Stomach smooth muscle (tissue), 2 donors: ENCODE results near the gene UBAP2.
"Not testable (repeated sequence)": the region's sequence is repeated elsewhere in the genome, so short reads cannot be mapped to it uniquely, and the experiment has no call there.

Experiments
- H3K27ac ChIP-seq: one replicate; pipeline ENCODE4 v1.7.0; 2013; ENCODE audit warnings: mild to moderate bottlenecking, low read length, inconsistent platforms
- H3K27me3 ChIP-seq, 2 donors: one replicate each; pipeline ENCODE4 v1.7.0; 2013; ENCODE audit warnings: low read length in 2 of 2; ENCODE audit not compliant: insufficient read depth in 2 of 2, control insufficient read depth in 1 of 2
- H3K36me3 ChIP-seq, 2 donors: one replicate each; pipeline ENCODE4 v1.7.0; 2013; ENCODE audit warnings: low read length in 2 of 2; ENCODE audit not compliant: control insufficient read depth in 2 of 2, insufficient read depth in 2 of 2
- H3K4me1 ChIP-seq: one replicate; pipeline ENCODE4 v1.7.0; 2013; ENCODE audit warnings: low read length; ENCODE audit not compliant: control insufficient read depth, insufficient read depth
- H3K4me3 ChIP-seq, 2 donors: one replicate each; pipeline ENCODE4 v1.7.0; 2013; ENCODE audit warnings: low read length in 2 of 2
- H3K9ac ChIP-seq, 2 donors: one replicate each; pipeline ENCODE4 v1.7.0; 2013; ENCODE audit warnings: low read length in 2 of 2, mild to moderate bottlenecking in 1 of 2
- H3K9me3 ChIP-seq, 2 donors: one replicate each; pipeline ENCODE4 v1.7.0; 2013; ENCODE audit warnings: low read length in 2 of 2; ENCODE audit not compliant: control insufficient read depth in 2 of 2
- donor health status: healthy.
- donor health status: Pancreatic carcinoma.

UBAP2 gene

GRCh38 chr9:34046784-34047379 is 1.8 kb downstream of the UBAP2 start:
- no peaks in the 10 kb centered on the region for H3K36me3 ChIP-seq
- H3K9ac ChIP-seq = no peak overlapping the region
- peaks cover 18% of the 10 kb centered on the region for H3K4me1 ChIP-seq
- no peaks in the 10 kb centered on the region for H3K9me3 ChIP-seq
- no peak overlapping the region for H3K27ac ChIP-seq
- no peaks in the 10 kb centered on the region for H3K27me3 ChIP-seq
- peak overlapping the region in 1 of 2 donors; percentile 22 for H3K4me3 ChIP-seq

DNA sequence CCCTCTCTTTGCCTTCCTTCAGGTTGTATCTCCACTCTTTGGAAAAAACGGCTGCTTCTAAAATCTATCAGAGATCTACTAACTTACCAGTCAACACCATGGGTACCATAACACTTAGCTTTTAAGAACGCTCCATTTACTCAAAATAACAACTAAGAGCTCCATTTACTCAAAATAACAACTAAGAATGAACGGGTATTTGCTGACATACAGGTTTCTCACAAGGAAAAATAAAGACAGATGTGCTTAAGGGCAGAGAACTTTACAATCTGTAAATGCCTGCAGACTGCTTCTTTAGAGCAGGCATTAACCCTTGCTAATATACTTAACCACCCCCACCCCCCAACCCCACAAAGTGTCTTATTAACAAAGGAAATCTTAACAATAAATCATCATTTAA is 2.8 kb downstream of the UBAP2 start:
- Histone ChIP-seq H3K4me3 (no peak overlapping the region), H3K9ac (no peak overlapping the region), H3K4me1 (peaks cover 18% of the 10 kb centered on the region), H3K27ac (no peak overlapping the region), H3K27me3 (no peaks in the 10 kb centered on the region), H3K9me3 (no peaks in the 10 kb centered on the region), H3K36me3 (no peaks in the 10 kb centered on the region)

DNA sequence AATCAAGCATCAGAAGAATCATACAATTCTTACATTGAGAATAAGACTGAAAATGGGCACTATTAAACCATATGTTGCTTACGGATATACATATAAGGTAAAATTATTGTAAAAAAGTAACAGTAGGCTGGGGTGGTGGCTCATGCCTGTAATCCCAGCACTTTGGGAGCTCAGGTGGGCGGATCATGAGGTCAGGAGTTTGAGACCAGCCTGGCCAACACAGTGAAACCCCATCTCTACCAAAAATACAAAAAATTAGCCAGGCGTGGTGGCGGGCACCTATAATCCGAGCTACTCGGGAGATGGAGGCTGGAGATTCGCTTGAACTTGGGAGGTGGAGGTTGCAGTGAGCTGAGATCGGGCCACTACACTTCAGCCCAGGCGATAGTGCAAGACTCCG is 6.6 kb downstream of the UBAP2 start:
- not testable (repeated sequence) for H3K9ac ChIP-seq, H3K4me3 ChIP-seq, H3K27me3 ChIP-seq, H3K9me3 ChIP-seq, H3K4me1 ChIP-seq, H3K36me3 ChIP-seq, H3K27ac ChIP-seq

DNA sequence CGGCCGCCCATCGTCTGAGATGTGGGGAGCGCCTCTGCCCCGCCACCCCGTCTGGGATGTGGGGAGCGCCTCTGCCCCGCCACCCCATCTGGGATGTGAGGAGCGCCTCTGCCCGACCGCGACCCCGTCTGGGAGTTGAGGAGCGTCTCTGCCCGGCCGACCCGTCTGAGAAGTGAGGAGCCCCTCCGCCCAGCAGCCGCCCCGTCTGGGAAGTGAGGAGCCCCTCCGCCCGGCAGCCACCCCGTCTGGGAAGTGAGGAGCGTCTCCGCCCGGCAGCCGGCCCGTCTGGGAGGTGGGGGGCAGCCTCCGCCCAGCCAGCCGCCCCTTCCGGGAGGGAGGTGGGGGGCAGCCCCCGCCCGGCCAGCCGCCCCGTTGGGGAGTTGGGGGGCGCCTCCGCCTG is 9.8 kb downstream of the UBAP2 start:
- not testable (repeated sequence) for H3K36me3 ChIP-seq, H3K27ac ChIP-seq, H3K27me3 ChIP-seq, H3K4me1 ChIP-seq, H3K9me3 ChIP-seq, H3K4me3 ChIP-seq, H3K9ac ChIP-seq

DNA sequence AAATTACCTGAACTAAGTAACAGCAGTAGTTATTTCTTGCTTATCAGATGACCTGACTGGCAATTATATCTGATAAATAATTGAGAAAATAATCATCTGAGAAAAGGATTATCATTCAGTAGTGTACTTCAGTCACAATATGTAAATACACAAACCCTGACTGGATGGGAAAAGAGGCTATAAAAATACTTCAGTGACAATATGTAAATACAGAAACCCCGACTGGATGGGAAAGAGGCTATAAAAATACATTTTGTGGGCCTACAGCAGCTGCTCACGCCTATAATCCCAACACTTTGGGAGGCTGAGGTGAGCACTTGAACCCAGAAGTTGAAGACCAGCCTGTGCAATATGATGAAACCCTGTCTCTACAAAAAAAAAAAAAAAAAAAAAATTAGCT is 11.1 kb downstream of the UBAP2 start:
- Histone ChIP-seq H3K9ac (no peak overlapping the region), H3K36me3 (no peaks in the 10 kb centered on the region)

DNA sequence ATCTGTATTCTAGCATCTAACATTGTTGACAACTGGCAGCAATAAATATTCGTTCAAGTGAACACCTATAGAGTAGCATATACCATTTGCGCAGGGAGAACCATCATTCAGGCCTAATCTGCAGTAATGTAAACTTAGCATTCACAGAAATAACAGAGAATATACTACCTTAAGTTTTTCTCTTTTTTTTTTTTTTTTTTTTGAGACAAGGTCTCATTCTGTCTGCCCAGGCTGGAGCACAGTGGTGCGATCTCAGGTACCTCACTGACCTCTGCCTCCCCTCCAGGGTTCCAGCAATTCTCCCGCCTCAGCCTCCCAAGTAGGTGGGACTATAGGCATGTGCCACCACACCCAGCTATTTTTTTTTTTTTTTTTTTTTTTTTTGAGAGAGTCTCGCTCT is 12.1 kb downstream of the UBAP2 start:
- Histone ChIP-seq H3K27me3 (no peaks in the 10 kb centered on the region), H3K9ac (no peak overlapping the region), H3K4me1 (no peaks in the 10 kb centered on the region), H3K27ac (no peak overlapping the region), H3K36me3 (no peaks in the 10 kb centered on the region), H3K9me3 (no peaks in the 10 kb centered on the region), H3K4me3 (no peak overlapping the region)

More for the DNA sequence above, 11.1 kb downstream of the UBAP2 start:
- H3K9me3 ChIP-seq = no peaks in the 10 kb centered on the region
- no peaks in the 10 kb centered on the region for H3K27me3 ChIP-seq
- no peaks in the 10 kb centered on the region for H3K4me1 ChIP-seq
- H3K27ac ChIP-seq = no peak overlapping the region
- H3K4me3 ChIP-seq = no peak overlapping the region

DNA sequence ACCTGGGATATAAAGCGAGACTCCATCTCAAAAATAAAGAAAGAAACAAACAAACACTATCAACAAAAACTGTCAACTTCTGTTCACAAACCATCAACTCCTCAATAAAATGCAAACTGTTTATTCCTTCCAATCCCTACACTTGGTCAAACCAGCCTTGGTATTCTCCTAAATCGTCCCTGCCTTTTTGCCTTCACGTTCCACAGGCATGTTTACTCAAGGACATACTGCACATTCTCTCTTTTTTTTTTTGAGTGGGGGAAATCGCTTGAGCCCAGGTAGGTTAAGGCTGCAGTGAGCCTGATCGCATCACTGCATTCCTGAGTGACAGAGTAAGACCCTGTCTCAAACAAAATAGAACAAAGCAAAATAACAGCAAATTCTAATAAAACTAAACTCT is 13.0 kb downstream of the UBAP2 start:
- Histone ChIP-seq H3K4me3 (no peak overlapping the region), H3K4me1 (no peaks in the 10 kb centered on the region), H3K36me3 (no peaks in the 10 kb centered on the region), H3K9ac (no peak overlapping the region), H3K27ac (no peak overlapping the region), H3K9me3 (no peaks in the 10 kb centered on the region), H3K27me3 (no peaks in the 10 kb centered on the region)

DNA sequence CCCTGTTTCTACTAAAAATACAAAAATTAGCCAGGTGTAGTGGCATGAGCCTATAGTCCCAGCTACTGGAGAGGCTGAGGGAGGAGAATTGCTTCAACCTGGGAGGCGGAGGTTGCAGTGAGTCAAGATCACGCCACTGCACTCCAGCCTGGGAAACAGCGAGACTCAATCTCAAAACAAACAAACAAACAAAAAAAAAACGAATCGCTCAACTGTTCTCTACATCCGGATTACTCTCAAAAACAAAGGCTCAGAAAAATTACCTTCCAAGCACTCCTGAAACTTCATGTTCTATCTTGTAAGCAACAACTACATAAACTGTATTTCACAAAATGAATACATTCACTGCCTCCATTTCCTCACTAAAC is 14.0 kb downstream of the UBAP2 start:
- H3K9ac ChIP-seq = no peak overlapping the region
- no peaks in the 10 kb centered on the region for H3K36me3 ChIP-seq
- H3K27me3 ChIP-seq = no peaks in the 10 kb centered on the region
- H3K4me3 ChIP-seq = no peak overlapping the region
- no peak overlapping the region for H3K27ac ChIP-seq
- no peaks in the 10 kb centered on the region for H3K9me3 ChIP-seq
- no peaks in the 10 kb centered on the region for H3K4me1 ChIP-seq

DNA sequence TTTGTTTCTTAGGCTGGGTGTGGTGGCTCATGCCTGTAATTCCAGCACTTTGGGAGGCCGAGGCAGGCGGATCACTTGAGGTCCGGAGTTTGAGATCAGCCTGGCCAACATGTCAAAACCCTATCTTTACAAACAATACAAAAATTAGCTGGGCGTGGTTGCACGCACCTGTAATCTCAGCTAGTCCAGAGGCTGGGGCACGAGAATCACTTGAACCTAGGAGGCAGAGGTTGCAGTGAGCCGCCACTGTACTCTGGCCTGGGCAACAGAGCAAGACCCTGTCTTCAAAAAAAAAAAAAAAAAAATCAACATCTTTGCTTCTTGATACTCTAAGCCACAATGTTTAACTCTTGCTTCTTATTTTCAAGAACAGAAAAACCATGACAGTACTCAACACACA is 16.1 kb downstream of the UBAP2 start:
- H3K36me3 ChIP-seq = peaks cover 0 to 2% of the 10 kb centered on the region in 2 donors
- no peak overlapping the region for H3K9ac ChIP-seq
- no peak overlapping the region for H3K27ac ChIP-seq
- H3K4me3 ChIP-seq = no peak overlapping the region
- H3K9me3 ChIP-seq = no peaks in the 10 kb centered on the region
- no peaks in the 10 kb centered on the region for H3K27me3 ChIP-seq
- H3K4me1 ChIP-seq = no peaks in the 10 kb centered on the region

DNA sequence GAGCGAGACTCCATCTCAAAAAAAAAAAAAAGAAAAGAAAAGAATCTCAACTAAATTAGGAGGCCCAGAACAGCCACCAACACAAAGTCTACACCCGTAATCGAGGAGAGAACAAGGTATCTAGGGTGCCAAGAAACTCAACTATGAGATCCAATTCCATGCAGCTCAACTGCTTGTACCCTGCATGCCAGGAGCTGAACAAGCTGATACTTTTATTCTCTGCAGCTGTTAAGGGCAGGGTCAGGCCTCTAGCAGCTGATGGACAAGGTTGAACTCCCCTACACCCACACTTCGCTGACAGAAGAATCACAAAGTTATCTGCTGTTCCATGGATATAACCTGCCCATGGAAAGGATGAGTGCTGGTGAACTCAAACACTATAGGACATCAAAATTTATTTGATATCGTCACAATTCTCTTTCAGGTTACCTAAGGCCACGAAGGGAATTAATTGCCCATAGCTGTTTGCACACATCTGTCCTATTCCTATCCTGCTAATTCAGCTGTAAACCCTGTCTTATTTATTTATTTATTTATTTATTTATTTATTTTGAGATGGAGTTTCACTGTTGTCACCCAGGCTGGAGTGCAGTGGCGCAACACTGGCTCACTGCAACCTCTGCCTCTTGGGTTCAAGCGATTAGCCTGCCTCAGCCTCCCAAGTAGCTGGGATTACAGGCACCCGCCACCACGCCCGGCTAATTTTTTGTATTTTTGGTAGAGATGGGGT is 20.7 kb downstream of the UBAP2 start:
- Histone ChIP-seq H3K9me3 (no peaks in the 10 kb centered on the region), H3K27ac (no peak overlapping the region), H3K9ac (no peak overlapping the region), H3K4me1 (no peaks in the 10 kb centered on the region), H3K27me3 (no peaks in the 10 kb centered on the region), H3K36me3 (peaks cover 0 to 2% of the 10 kb centered on the region in 2 donors), H3K4me3 (no peak overlapping the region)

DNA sequence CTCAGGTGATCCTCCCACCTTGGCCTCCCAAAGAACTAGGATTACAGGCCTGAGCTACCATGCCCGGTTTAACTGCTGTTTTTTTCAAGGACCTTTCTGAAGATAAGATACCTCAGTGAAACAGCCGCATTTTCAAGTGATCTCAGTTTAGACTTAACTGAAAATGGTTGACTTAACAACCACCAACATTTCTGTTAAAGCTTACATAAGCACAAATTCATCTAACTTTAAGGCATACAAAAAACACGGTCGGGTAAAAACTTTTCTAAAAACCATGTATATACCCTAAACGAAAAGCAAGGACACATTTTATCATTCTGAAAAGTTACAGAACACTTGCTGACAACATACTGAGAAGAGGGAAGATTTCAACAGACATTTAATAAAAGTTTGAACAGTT is 22.9 kb downstream of the UBAP2 start:
- Histone ChIP-seq H3K36me3 (peaks cover 0 to 2% of the 10 kb centered on the region in 2 donors), H3K9ac (no peak overlapping the region), H3K4me3 (no peak overlapping the region), H3K4me1 (no peaks in the 10 kb centered on the region), H3K27ac (no peak overlapping the region), H3K27me3 (no peaks in the 10 kb centered on the region), H3K9me3 (no peaks in the 10 kb centered on the region)
